ENCODE results near the gene DSG4.
"Not testable (repeated sequence)": the region's sequence is repeated elsewhere in the genome, so short reads cannot be mapped to it uniquely, and the experiment has no call there.

DSG4 gene

GRCh38 chr18:31376477-31376876, at the start of gene DSG4:
Gene DSG4 (plus strand): TSS chr18:31376777. CDS start chr18:31376912, 135 bp downstream.
- DNase-seq: no peak

- no peak for DNase-seq
These were observed 46.7 kb upstream of the DSG4 start for GRCh38 chr18:31329787-31330438.

- no peak for DNase-seq
These were observed 33.1 kb upstream of the DSG4 start for GRCh38 chr18:31343454-31343853.

DNA sequence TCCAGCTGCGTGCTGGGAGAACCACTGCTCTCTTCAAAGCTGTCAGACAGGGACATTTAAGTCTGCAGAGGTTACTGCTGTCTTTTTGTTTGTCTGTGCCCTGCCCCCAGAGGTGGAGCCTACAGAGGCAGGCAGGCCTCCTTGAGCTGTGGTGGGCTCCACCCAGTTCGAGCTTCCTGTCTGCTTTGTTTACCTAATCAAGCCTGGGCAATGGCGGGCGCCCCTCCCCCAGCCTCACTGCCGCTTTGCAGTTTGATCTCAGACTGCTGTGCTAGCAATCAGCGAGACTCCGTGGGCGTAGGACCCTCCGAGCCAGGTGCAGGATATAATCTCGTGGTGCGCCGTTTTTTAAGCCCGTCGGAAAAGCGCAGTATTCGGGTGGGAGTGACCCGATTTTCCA, 23.2 kb upstream of the DSG4 start:
- DNase-seq: not testable (repeated sequence)

DNA sequence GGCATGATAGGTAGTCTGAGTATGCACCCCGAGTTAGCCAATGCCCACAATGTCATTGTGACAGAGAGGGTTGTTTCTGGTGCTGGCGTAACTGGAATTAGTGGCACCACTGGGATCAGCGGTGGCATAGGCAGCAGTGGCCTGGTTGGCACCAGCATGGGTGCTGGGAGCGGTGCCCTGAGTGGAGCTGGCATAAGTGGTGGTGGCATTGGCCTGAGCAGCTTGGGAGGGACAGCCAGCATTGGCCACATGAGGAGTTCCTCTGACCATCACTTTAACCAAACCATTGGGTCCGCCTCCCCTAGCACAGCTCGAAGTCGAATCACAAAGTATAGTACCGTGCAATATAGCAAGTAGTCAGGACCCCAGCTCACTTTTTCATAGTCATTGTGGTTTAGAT, 21.6 kb upstream of the DSG4 start:
- DNase-seq: no peak

DNA sequence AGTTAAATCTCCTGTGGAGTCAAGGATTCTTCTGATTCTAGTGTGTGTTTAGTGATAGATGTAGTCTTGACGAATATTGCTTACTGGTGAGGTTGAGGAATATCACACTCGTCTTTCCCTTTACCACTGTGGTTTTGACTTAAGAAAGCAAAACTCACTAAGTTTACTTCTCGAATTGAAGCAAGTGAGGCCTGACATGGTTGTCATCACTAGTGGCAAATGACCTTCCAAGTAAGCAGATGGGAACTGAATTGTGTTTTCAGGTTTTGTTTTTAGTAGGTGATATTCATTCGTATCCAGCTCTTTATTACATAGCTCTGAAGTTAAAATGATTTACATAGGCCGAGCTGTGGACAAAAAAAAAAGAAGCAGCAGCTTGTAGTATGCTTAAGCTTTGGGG, 20.6 kb upstream of the DSG4 start:
- DNase-seq: no peak

DNA sequence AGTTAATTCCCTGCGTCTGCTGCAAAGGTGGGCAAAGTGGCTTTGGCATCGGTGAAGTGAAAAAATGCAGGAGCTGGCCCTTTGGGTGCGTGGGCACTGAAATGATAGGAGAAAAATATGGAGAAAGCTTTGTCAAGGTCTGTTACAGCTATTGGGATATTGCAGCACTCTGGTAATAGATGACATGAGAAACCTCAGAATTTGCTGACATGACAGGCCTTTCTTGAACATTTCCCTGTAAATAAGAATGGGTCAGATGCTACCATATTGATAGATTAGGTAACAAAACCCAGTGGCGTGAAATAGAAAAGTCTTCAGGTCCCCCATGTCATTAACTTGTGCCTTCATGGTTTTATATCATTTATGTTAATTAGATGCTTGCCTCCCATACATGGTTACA, 12.4 kb upstream of the DSG4 start:
- DNase-seq: no peak

GRCh38 chr18:31369478-31369877, 7.1 kb upstream of the DSG4 start:
- DNase-seq: no peak

GRCh38 chr18:31371989-31372388, 4.6 kb upstream of the DSG4 start:
- DNase-seq: no peak

DNA sequence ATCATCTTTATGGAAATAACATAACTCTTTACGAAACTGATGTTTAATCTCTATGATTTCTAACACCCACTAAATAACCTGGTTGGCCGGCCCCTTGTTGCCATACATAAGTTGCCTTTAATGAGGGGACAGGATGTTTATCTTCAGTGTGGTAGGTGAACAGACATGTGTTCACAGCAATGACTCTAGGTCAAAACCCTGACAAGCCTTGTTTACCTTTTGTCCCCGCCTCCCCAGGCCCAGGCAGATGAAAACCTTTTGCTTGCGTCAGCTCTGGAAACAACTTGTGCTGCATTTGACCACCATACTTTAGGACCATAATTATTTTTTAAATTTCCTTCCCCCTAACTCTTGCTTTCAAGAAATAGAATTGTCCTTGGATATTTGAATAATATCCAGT, 2.9 kb upstream of the DSG4 start:
- no peak for DNase-seq

GRCh38 chr18:31380912-31381311, 4.3 kb downstream of the DSG4 start:
- DNase-seq: no peak

- no peak for DNase-seq
These were observed 5.5 kb downstream of the DSG4 start for GRCh38 chr18:31382107-31382506.

DNA sequence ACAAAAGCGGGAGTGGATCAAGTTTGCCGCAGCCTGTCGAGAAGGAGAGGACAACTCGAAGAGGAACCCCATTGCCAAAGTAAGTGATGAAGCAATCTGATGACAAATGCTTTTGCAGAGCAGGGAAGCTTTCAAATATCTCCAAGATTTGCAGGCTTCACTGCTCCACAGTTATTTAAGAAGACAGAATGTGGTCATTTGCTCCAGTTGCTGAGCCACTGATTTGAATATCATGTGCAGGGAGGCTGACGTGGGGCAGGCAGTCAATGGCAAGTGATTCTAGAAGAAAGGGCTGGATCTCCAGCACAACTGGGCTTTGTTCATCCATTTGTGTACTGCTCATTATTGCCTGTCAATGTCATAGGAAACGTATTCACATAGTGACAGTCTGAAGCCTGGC, 10.2 kb downstream of the DSG4 start:
- DNase-seq: no peak

DNA sequence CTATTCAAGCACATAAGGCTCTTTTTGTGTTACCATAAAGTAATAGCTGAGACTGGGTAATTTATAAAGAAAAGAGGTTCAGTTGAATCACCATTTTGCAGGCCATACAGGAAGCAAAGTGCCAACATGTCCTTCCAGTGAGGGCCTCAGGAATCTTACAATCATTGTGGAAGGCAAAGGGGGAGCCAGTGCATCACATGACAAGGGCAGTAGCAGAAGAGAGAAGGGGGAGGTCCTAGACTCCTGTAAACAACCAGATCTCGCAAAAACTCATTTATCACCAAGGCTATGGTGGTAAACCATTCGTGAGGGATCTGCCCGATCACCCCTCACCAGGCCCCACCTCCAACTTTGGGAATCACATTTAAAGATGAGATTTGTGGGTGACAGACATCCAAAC, 16.7 kb downstream of the DSG4 start:
- DNase-seq: no peak

DNA sequence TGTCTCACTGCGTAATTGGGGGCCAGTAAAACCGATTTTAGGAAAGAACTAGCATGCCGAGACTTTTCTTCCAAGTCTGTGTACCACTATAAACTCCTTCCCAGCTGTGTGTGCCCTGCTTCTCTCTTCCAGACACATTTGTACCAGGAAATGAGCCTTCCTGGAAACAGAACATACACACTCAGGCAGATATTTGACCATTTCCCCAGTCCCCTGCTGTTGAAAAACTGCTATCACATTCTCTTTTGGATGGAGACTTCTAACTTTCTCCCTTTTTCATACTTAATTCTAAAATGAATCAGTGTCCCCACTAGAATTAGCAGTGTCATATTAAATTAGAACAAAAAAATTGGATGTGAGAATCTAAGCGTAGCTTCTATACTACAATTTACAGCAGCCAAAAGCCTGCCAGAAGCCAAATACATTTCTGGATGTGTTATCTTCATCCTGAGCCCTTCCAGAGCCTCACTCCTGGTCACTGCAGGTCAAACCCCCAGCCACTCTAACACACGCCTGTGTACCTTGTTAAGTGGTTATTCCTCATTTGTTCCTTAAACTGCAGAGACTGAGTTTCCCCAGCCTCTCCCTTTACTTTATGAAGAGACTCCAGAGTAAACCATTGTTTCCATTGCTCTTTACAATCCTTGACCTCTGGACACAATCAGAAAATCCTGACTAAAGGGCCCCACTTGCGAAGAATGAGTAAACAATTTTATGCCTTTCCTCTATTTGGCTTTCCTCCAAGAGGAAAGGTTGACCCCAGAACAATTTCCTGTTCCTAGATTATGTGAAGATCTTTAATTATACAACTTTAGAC, 20.4 kb downstream of the DSG4 start:
- no peak for DNase-seq

DNA sequence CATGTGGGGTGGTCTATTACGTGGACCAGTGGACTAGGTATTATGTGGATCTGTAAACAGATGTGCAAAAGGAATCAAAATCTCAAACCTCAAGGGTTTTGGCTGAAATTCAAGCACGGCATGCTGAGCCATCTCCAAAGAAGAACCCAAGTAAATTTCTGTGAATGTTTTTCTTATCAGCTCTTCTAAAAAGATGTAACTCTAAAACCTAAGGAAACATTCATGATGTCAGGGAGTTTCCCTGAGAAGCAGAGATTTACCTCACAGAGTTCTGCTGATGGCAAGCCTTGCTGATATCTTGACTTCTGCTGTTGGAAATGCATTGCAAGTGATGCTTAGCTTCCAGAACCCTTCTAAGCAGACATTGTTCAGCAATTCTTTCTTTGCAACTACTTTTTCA, 21.6 kb downstream of the DSG4 start:
- DNase-seq: no peak

- DNase-seq: no peak
These were observed 22.9 kb downstream of the DSG4 start for GRCh38 chr18:31399306-31400032.

DNA sequence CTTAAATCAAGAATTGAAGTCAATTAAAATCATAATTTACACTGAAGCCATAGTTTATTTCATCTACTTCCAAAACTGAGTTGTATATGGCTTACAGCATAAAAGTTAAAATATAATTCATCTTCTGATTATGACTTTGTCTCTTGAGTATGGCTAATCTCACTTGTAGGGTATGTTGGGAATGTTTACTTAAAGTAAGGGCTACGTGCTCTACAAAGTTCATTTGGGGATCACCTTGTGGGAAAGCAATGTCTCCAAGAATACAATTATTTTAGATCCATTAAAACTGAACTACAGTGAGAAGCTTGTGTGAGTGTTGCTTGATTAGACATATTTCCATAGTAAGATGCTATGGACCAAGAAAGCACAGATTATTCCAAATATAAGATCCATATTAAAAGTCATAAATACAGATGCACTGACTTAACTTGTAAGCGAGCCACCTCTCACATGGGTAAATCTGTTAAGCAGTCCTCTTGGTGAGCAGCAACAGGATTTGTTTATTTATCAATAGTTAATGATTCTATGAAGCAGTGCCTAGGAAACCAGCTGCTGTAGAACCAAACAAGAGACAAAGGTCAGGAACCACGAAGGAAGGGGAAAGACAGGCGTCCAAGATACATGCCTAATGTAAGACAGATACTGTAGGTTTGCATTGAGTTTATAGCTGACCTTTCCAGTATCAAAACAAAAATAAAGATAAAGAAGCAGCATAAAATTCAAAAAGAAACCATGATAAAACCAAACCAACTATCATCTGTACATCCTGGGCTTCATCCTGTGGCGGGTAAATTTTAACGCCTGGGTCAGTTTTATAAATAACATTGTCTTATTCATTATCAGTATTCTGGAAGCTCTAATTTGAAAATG, 24.8 kb downstream of the DSG4 start:
- no peak for DNase-seq

DNA sequence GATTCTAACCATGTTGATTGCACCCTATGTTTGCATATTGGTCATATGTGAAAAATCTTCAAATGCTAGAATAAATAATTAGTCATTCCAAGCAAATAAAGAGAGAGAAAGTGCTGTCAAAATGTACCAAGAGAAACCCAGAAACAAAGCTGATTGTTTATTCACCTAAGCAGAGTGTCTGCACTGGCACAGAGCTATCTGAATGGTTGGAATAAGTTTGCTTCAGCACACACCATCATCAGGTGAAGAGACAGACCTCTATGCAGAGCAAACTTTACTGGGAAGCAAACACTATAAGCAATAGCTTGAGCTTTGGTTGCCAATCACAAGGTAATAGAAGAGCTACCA, 25.4 kb downstream of the DSG4 start:
- DNase-seq: no peak

DNA sequence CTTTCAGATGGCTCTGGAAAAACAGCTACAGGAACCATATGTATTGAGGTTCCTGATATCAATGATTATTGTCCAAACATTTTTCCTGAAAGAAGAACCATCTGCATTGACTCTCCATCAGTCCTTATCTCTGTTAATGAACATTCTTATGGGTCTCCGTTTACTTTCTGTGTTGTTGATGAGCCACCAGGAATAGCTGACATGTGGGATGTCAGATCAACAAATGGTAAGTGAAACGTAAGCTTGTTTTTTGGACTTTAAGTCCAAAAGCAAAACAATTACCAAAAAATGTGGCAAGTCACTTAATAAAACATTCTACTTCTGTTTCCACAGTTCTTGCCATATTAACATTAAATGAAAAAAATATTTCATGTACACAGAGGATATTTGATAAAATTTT, 26.8 kb downstream of the DSG4 start:
- DNase-seq: no peak

- no peak for DNase-seq
These were observed 31.1 kb downstream of the DSG4 start for GRCh38 chr18:31407649-31408048.

DNA sequence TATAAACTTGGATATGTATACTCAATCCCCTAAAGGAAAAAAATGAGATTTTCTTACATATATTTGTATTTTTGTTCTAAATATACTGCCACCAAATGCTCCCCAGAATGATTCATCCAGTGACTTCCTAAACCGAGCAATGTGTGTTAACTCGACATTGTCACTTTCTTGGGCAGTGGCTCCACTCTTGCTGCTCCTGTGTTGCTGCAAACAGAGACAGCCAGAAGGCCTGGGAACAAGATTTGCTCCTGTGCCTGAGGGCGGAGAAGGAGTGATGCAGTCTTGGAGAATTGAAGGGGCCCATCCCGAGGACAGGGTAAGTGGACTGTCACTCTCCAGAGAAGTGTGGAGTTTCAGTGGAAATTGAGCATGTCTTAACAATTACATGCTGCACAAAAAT, 32.7 kb downstream of the DSG4 start:
- DNase-seq: no peak
